Measurements from ENCODE around the gene HTRA1. TPM values are rescaled to one million over a fixed set of nuclear protein-coding genes. Genes with fewer than 3 reads are reported as not detected.

Gene HTRA1
- total and polyA plus RNA-seq, 10 of the 15 experiments (the other 5 are each of a cell fraction or from before 2014, with no cell fraction given): 0.13 TPM; not detected in 9

DNA sequence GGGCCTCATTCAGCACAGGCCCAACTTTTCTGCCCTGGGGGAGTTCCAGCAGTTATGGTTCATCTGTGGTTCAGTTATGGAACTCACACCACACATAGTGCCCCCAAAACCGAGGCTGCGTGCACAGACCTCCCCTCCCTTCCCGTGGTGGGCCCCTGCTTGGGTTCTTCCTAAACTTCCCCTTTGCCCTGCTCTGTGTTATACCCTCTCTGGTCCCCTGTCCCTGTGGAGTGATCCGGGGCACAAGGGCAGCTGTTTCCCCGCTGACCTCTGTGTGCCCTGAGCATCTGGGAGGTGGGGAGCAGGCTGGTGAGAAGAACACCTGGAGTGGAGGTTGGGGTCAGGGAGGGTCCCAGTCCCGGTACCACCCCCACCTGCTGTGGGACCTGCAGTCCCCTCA lies 39.4 kb downstream of the HTRA1 start (continued):
- TF ChIP-seq ATF3 (IDR thresholded peaks at IDR 0.05; ENCODE audit: borderline replicate concordance, extremely low read depth, low read depth, low read length) (no peak), SREBF1 (IDR thresholded peaks at IDR 0.05; ENCODE audit: low read length) (no peak), RFX5 (IDR thresholded peaks at IDR 0.05; ENCODE audit: low read depth, low read length) (no peak), MYB (IDR thresholded peaks at IDR 0.05; ENCODE audit: borderline replicate concordance, low read depth, low read length) (no peak)
- TF ChIP-seq, protein P1, sequence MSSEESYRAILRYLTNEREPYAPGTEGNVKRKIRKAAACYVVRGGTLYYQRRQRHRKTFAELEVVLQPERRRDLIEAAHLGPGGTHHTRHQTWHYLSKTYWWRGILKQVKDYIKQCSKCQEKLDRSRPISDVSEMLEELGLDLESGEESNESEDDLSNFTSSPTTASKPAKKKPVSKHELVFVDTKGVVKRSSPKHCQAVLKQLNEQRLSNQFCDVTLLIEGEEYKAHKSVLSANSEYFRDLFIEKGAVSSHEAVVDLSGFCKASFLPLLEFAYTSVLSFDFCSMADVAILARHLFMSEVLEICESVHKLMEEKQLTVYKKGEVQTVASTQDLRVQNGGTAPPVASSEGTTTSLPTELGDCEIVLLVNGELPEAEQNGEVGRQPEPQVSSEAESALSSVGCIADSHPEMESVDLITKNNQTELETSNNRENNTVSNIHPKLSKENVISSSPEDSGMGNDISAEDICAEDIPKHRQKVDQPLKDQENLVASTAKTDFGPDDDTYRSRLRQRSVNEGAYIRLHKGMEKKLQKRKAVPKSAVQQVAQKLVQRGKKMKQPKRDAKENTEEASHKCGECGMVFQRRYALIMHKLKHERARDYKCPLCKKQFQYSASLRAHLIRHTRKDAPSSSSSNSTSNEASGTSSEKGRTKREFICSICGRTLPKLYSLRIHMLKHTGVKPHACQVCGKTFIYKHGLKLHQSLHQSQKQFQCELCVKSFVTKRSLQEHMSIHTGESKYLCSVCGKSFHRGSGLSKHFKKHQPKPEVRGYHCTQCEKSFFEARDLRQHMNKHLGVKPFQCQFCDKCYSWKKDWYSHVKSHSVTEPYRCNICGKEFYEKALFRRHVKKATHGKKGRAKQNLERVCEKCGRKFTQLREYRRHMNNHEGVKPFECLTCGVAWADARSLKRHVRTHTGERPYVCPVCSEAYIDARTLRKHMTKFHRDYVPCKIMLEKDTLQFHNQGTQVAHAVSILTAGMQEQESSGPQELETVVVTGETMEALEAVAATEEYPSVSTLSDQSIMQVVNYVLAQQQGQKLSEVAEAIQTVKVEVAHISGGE (CRISPR knock-in tag; IDR thresholded peaks at IDR 0.05): no peak

DNA sequence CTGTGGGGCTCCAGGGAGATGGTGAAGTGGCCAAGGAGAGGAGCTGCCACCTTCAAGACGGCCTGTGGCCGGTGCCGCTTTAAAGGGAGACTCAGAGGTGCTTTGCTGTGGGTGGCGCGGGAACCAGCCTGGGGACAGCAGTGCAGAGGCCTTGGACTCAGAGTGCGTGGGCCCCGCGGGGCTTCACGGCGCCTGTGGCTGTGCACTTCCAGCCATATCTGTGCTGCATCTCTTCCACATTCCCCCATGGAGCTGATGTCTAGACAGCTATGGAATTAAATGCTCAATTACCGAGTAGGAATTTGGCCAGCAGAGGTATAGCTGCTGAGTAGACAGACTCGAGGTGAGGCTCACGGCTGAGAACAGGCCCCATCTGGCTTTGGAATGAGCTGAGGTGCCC lies 41.7 kb downstream of the HTRA1 start:
- ChIA-PET SMC1A (ENCODE audit: uncharacterized antibody, unreplicated experiment) (no interaction called here), RAD21 (ENCODE audit: unreplicated experiment) (no interaction called here), CTCF (no interaction called here), POLR2A (no interaction called here)
- Histone ChIP-seq H3K4me1 (ENCODE audit: control insufficient read depth, insufficient read depth, low read length) (no peaks in the 10 kb centered on the region), H3K4me2 (ENCODE audit: control insufficient read depth, insufficient read depth) (no peak overlapping the region), H3K9ac (ENCODE audit: control insufficient read depth, insufficient read depth, low read length) (no peak overlapping the region), H3K36me3 (ENCODE audit: control insufficient read depth in 2 of 2, insufficient read depth in 2 of 2, low read length in 1 of 2) (no peaks in the 10 kb centered on the region), H3K27me3 (replicated peaks in 1 of 2; ENCODE audit: control insufficient read depth in 2 of 2, insufficient read depth in 2 of 2, low read length in 1 of 2) (peaks cover 0 to 4% of the 10 kb centered on the region in 2 experiments; a peak in 2 of 4 replicates), H3K27ac (ENCODE audit: control insufficient read depth, insufficient read depth) (no peak overlapping the region), H3K79me2 (ENCODE audit: control insufficient read depth, insufficient read depth, low read length) (no peaks in the 10 kb centered on the region), H3K9me3 (replicated peaks; ENCODE audit: control insufficient read depth, insufficient read depth, low read length) (no peaks in the 10 kb centered on the region), H4K20me1 (ENCODE audit: control insufficient read depth, insufficient read depth) (no peaks in the 10 kb centered on the region), H2AFZ (ENCODE audit: control insufficient read depth, low read depth, low read length) (no peak overlapping the region), H3K4me3 (no peak overlapping the region)
- intact Hi-C loops (cut with micrococcal nuclease; ENCODE audit: unreplicated experiment): no loop called here
- no peak for TF ChIP-seq NBN (IDR thresholded peaks at IDR 0.05)
- TF ChIP-seq TCF12 (IDR thresholded peaks at IDR 0.05; ENCODE audit: low read depth, low read length): no peak
- TF ChIP-seq SREBF1 (IDR thresholded peaks at IDR 0.05; ENCODE audit: low read length): no peak
- no peak for TF ChIP-seq ZNF384 (IDR thresholded peaks at IDR 0.05; ENCODE audit: borderline replicate concordance, low read depth, low read length)
- TF ChIP-seq, protein P2, sequence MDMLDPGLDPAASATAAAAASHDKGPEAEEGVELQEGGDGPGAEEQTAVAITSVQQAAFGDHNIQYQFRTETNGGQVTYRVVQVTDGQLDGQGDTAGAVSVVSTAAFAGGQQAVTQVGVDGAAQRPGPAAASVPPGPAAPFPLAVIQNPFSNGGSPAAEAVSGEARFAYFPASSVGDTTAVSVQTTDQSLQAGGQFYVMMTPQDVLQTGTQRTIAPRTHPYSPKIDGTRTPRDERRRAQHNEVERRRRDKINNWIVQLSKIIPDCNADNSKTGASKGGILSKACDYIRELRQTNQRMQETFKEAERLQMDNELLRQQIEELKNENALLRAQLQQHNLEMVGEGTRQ (IDR thresholded peaks at IDR 0.05; ENCODE audit: borderline replicate concordance, low read depth, low read length): no peak
- DNase-seq (ENCODE audit: low read depth, low spot score) (no peak), FAIRE-seq (no peak), ATAC-seq (no peak)
- 64% methylated on average over 13 of the region's 13 CpGs for WGBS (ENCODE audit: insufficient coverage, insufficient replicate concordance, low lambda C conversion rate, missing lambda C conversion rate)
- BruUV-seq (replicated peaks): no TSS peak
- in situ Hi-C loops (cut with MboI): no loop called here

Measured in GM12878 (cell line).